Measurements from ENCODE around the gene PMVK.

DNA sequence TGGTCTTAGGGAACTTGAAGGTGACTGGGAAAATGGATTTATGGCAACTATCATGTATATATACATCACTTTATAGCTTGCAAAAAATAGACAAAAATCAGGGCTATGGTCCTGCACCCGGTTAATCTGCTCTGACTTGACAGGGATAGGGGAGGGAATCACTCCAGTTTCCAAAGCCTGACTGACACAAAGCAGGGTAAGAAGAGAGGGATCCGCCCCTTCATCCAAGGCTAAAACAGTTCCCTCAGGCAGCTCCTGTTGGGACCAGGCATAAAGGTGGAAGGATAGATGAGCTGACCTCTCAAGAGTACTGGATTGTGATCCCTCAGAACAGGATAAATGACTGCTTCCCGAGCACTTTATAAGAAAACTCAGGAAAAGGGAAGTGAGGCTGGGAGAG lies 18.0 kb upstream of the PMVK start:
- TF ChIP-seq POLR2AphosphoS5 (IDR thresholded peaks at IDR 0.05) (no peak), CTCF (IDR thresholded peaks at IDR 0.05; ENCODE audit: poor library complexity, severe bottlenecking) (no peak), EZH2 (IDR thresholded peaks at IDR 0.05; ENCODE audit: borderline replicate concordance, insufficient read depth, low read length, poor library complexity, severe bottlenecking) (no peak), EP300 (conservative IDR thresholded peaks at IDR 0.05; ENCODE audit: poor library complexity, severe bottlenecking) (no peak), MXI1 (conservative IDR thresholded peaks at IDR 0.05; ENCODE audit: poor library complexity, severe bottlenecking) (no peak), SMC3 (conservative IDR thresholded peaks at IDR 0.05; ENCODE audit: poor library complexity) (no peak), RAD21 (conservative IDR thresholded peaks at IDR 0.05) (no peak), TAF1 (IDR thresholded peaks at IDR 0.05; ENCODE audit: low read depth) (no peak)
- TF ChIP-seq, protein P1, sequence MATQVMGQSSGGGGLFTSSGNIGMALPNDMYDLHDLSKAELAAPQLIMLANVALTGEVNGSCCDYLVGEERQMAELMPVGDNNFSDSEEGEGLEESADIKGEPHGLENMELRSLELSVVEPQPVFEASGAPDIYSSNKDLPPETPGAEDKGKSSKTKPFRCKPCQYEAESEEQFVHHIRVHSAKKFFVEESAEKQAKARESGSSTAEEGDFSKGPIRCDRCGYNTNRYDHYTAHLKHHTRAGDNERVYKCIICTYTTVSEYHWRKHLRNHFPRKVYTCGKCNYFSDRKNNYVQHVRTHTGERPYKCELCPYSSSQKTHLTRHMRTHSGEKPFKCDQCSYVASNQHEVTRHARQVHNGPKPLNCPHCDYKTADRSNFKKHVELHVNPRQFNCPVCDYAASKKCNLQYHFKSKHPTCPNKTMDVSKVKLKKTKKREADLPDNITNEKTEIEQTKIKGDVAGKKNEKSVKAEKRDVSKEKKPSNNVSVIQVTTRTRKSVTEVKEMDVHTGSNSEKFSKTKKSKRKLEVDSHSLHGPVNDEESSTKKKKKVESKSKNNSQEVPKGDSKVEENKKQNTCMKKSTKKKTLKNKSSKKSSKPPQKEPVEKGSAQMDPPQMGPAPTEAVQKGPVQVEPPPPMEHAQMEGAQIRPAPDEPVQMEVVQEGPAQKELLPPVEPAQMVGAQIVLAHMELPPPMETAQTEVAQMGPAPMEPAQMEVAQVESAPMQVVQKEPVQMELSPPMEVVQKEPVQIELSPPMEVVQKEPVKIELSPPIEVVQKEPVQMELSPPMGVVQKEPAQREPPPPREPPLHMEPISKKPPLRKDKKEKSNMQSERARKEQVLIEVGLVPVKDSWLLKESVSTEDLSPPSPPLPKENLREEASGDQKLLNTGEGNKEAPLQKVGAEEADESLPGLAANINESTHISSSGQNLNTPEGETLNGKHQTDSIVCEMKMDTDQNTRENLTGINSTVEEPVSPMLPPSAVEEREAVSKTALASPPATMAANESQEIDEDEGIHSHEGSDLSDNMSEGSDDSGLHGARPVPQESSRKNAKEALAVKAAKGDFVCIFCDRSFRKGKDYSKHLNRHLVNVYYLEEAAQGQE (IDR thresholded peaks at IDR 0.05; ENCODE audit: borderline replicate concordance): no peak
